Activated naive CD4-positive, alpha-beta T cell treated with Interleukin-2 at 50 U/mL for 16 hours (primary cell): ENCODE measurements around the gene HSFY1.
"Not testable (repeated sequence)": the region's sequence is repeated elsewhere in the genome, so short reads cannot be mapped to it uniquely, and the experiment has no call there.

ENCODE experiments used
- DNase-seq: peaks from one replicate; pipeline ENCODE4 v3.0.0-alpha.2; 2020

The HSFY1 gene

DNA sequence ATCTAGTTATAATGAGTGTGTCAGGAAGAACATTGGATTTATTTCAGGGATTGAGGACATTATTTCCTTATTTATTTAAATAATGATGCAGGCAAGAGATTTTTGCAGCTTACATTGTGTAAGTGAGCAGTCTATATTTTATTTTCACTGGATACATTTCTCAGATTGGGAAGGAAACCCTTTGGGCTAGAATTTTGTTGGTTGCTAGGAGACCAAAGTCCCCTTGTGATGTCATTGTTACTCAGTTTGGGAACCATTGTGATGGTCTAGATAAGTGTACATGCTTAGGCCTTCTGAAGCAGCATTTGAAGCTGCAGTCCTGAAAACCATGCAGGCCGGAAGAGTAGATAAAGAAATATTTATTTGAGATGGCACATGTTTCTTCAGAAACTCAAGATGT lies at the start of gene HSFY1:
TSS of gene HSFY1 (plus strand) at position 301 of the 400 bp plus-strand sequence. CDS start at position 369, 68 bp downstream.
- DNase-seq: not testable (repeated sequence)

GRCh38 chrY:18504266-18504665 lies 42.3 kb upstream of the HSFY1 start:
- not testable (repeated sequence) for DNase-seq

DNA sequence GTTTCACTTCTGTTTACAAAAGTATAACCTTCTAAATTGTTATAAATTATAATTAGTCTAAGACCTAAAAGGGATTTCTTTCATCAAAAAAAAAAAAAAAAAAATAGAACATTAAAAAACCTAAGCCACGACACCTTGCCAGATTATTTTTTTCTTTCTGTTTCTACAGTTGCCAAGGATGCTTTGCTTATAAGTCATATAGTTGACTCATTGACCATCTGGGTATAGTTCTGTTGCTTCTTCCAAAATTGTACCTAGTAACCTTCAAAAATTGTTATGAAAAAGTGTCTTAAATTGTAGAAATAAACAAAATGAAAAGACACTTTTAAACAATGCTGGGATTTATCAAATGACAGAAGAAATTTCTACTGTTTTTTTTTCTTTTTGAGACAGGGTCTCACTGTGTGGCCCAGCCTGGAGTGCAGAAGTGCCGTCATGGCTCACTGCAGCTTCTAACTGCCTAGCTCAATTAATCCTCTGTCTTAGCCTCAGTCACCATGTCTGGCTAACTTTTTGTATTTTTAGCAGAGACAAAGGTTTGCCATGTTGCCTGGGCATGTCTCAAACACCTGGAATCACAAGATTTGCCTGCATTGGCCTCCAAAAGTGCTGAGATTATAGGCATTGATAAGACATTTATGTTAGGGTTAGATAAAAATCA lies 15.4 kb upstream of the HSFY1 start:
- not testable (repeated sequence) for DNase-seq

GRCh38 chrY:18538952-18539351 lies 7.6 kb upstream of the HSFY1 start:
- not testable (repeated sequence) for DNase-seq

- not testable (repeated sequence) for DNase-seq
Observed at GRCh38 chrY:18553132-18553531, 6.6 kb downstream of the HSFY1 start.

GRCh38 chrY:18565915-18566314 lies 19.4 kb downstream of the HSFY1 start:
- not testable (repeated sequence) for DNase-seq
